HEK293T (cell line): ENCODE data around the gene PARM1.

Experiments used
- CTCF ChIA-PET: fragments of 350-600 bp; formaldehyde crosslinking; extraction: SDS; loops from one replicate; lab custom pipeline; 2021; ENCODE audit warnings: antibody characterized with exemption, inconsistent platforms; lab: Yijun Ruan, JAX
- POLR2A ChIA-PET: fragments of 350-600 bp; formaldehyde crosslinking; extraction: SDS; loops from one replicate; lab custom pipeline; 2020; ENCODE audit warnings: antibody characterized with exemption, inconsistent platforms; lab: Yijun Ruan, JAX
- DNase-seq: peaks from one replicate; pipeline ENCODE4 v3.0.0; 2012; ENCODE audit warnings: mixed read lengths; ENCODE audit errors: extremely low spot score
- ARNT ChIP-seq: fragments of 450-650 bp; IDR thresholded peaks from 2 replicates; pipeline ENCODE4 v1.6.1; 2017; ENCODE audit warnings: mild to moderate bottlenecking
- BHLHE40 ChIP-seq: fragments of 450-650 bp; IDR thresholded peaks from 2 replicates; pipeline ENCODE4 v1.6.1; 2016; ENCODE audit warnings: mild to moderate bottlenecking, moderate library complexity, borderline replicate concordance
- CTBP1 ChIP-seq: fragments of 450-650 bp; IDR thresholded peaks from 2 replicates; pipeline ENCODE4 v1.6.1; 2016; ENCODE audit warnings: borderline replicate concordance
- ELF4 ChIP-seq: fragments of 450-650 bp; IDR thresholded peaks from 2 replicates; pipeline ENCODE4 v1.6.1; 2017; ENCODE audit warnings: antibody characterized with exemption
- FOXA1 ChIP-seq: fragments of 450-650 bp; IDR thresholded peaks from 2 replicates; pipeline ENCODE4 v1.6.1; 2016; ENCODE audit warnings: mild to moderate bottlenecking
- FOXK2 ChIP-seq: fragments of 450-650 bp; IDR thresholded peaks from 2 replicates; pipeline ENCODE4 v1.6.1; 2016; ENCODE audit warnings: mild to moderate bottlenecking
- FOXM1 ChIP-seq: fragments of 450-650 bp; IDR thresholded peaks from 2 replicates; pipeline ENCODE4 v1.6.1; 2017; ENCODE audit warnings: mild to moderate bottlenecking, borderline replicate concordance
- HDGF ChIP-seq: fragments of 450-650 bp; IDR thresholded peaks from 2 replicates; pipeline ENCODE4 v1.6.1; 2017; ENCODE audit warnings: antibody characterized with exemption, borderline replicate concordance
- L3MBTL2 ChIP-seq: fragments of 450-650 bp; conservative IDR thresholded peaks from 2 replicates; pipeline ENCODE4 v1.6.1; 2016; ENCODE audit warnings: mild to moderate bottlenecking
- LEF1 ChIP-seq: fragments of 450-650 bp; IDR thresholded peaks from 2 replicates; pipeline ENCODE4 v1.6.1; 2017; ENCODE audit warnings: mild to moderate bottlenecking, borderline replicate concordance
- NFRKB ChIP-seq: fragments of 450-650 bp; IDR thresholded peaks from 2 replicates; pipeline ENCODE4 v1.6.1; 2016; ENCODE audit warnings: mild to moderate bottlenecking, moderate library complexity
- SP1 ChIP-seq: fragments of 450-650 bp; IDR thresholded peaks from 2 replicates; pipeline ENCODE4 v1.6.1; 2017
- SUZ12 ChIP-seq: fragments of 450-650 bp; IDR thresholded peaks from 2 replicates; pipeline ENCODE4 v1.6.1; 2016; ENCODE audit warnings: mild to moderate bottlenecking
- TARDBP ChIP-seq: fragments of 450-650 bp; IDR thresholded peaks from 2 replicates; pipeline ENCODE4 v1.6.1; 2016
- ZNF384 ChIP-seq: fragments of 450-650 bp; IDR thresholded peaks from 2 replicates; pipeline ENCODE4 v1.6.1; 2016
- TF ChIP-seq, protein P1 (sequence below): fragments of 450-650 bp; IDR thresholded peaks from 2 replicates; pipeline ENCODE4 v1.6.1; 2016

The PARM1 gene

GRCh38 chr4:75005727-75006126, 72.8 kb downstream of the PARM1 start:
- CTCF ChIA-PET, result no interaction called here
- TF ChIP-seq FOXK2, result no peak
- no peak for TF ChIP-seq LEF1
- no peak for TF ChIP-seq ARNT
- TF ChIP-seq HDGF, result no peak
- TF ChIP-seq L3MBTL2, result no peak
- TF ChIP-seq, protein P1, sequence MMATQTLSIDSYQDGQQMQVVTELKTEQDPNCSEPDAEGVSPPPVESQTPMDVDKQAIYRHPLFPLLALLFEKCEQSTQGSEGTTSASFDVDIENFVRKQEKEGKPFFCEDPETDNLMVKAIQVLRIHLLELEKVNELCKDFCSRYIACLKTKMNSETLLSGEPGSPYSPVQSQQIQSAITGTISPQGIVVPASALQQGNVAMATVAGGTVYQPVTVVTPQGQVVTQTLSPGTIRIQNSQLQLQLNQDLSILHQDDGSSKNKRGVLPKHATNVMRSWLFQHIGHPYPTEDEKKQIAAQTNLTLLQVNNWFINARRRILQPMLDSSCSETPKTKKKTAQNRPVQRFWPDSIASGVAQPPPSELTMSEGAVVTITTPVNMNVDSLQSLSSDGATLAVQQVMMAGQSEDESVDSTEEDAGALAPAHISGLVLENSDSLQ, result no peak
- TF ChIP-seq ZNF384, result no peak
- TF ChIP-seq SUZ12, result no peak
- TF ChIP-seq FOXA1, result no peak
- TF ChIP-seq NFRKB, result no peak
- no peak for TF ChIP-seq BHLHE40
- TF ChIP-seq FOXM1, result no peak
- TF ChIP-seq SP1, result no peak
- DNase-seq, result no peak
- POLR2A ChIA-PET, result no interaction called here

- no peak for TF ChIP-seq ZNF384
- ChIA-PET CTCF (interaction anchor here (0.6 kb wide), 1 partner anchor 547 kb away, joined by 3 read pairs; no protein-coding TSS in a partner anchor), POLR2A (no interaction called here)
- no peak for DNase-seq
These were observed 75.0 kb downstream of the PARM1 start for GRCh38 chr4:75007891-75008290.

- TF ChIP-seq L3MBTL2 (no peak), LEF1 (no peak), FOXA1 (no peak), ELF4 (no peak), ZNF384 (no peak), NFRKB (no peak), ARNT (no peak), SP1 (no peak), CTBP1 (no peak)
- ChIA-PET CTCF (no interaction called here), POLR2A (no interaction called here)
- no peak for DNase-seq
These were observed 76.2 kb downstream of the PARM1 start for GRCh38 chr4:75009138-75009537.

- ChIA-PET POLR2A (no interaction called here), CTCF (no interaction called here)
- no peak for DNase-seq
- TF ChIP-seq LEF1, result no peak
- no peak for TF ChIP-seq CTBP1
- no peak for TF ChIP-seq FOXK2
- TF ChIP-seq, protein P1, result no peak
- TF ChIP-seq ARNT, result no peak
- TF ChIP-seq FOXM1, result no peak
- TF ChIP-seq ELF4, result no peak
- no peak for TF ChIP-seq FOXA1
- TF ChIP-seq TARDBP, result no peak
- no peak for TF ChIP-seq BHLHE40
- no peak for TF ChIP-seq L3MBTL2
- no peak for TF ChIP-seq NFRKB
- TF ChIP-seq ZNF384, result no peak
- no peak for TF ChIP-seq HDGF
- no peak for TF ChIP-seq SP1
These were observed 78.3 kb downstream of the PARM1 start for GRCh38 chr4:75011131-75011795.

GRCh38 chr4:75015627-75016026, 82.7 kb downstream of the PARM1 start:
- CTCF ChIA-PET, result no interaction called here
- TF ChIP-seq TARDBP (no peak), LEF1 (no peak), HDGF (no peak), NFRKB (no peak), SUZ12 (no peak), ZNF384 (no peak)
- DNase-seq, result no peak
- POLR2A ChIA-PET, result no interaction called here

DNA sequence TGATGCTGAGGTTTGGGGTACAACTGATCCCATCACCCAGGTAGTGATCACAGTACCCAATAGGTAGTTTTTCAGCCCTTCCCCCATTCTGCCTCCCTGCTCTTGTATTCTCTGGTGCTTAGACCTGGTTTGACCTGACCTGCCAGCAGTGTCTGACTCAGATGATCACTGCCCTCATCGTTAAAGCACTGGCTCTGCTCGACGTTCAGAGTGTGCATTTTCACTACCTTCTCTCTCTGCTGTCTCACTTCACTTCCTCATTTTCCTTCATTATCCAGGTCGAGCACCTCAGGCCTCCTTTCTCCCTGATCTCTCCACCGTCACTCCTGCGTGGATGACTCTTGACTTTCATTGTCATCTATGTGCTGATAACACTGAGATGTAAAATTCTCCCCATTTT, 83.6 kb downstream of the PARM1 start:
- TF ChIP-seq L3MBTL2 (no peak), SP1 (no peak), FOXM1 (no peak), FOXK2 (no peak), ARNT (no peak), ZNF384 (no peak), LEF1 (no peak), NFRKB (no peak), TARDBP (no peak), SUZ12 (no peak), FOXA1 (no peak), HDGF (no peak), BHLHE40 (no peak), ELF4 (no peak), CTBP1 (no peak)
- TF ChIP-seq, protein P1, result no peak
- no peak for DNase-seq
- ChIA-PET POLR2A (no interaction called here), CTCF (no interaction called here)
